Ovary (tissue), 9 donors: Measurements from ENCODE around the gene DAGLB. TPM values are rescaled to one million over a fixed set of nuclear protein-coding genes. Genes with fewer than 3 reads are reported as not detected.

Experiments
- DNase-seq, 5 donors: peaks; one replicate each; pipeline ENCODE4 v3.0.0-alpha.2; 2019 to 2020
- H3K27ac ChIP-seq, 2 donors: fragments of 200-600 bp; one replicate each; pipeline versions ENCODE4 v1.5.1 to v1.8.0; 2019 to 2022
- H3K27me3 ChIP-seq: fragments of 200-600 bp; one replicate; pipeline ENCODE4 v1.8.0; 2022
- H3K36me3 ChIP-seq: fragments of 200-600 bp; sonication (generic); one replicate; pipeline ENCODE4 v1.5.1; 2019
- H3K4me1 ChIP-seq: one replicate; pipeline ENCODE4 v1.8.1; 2013; ENCODE audit warnings: mild to moderate bottlenecking, moderate library complexity; ENCODE audit not compliant: insufficient read depth
- H3K4me3 ChIP-seq: fragments of 200-600 bp; sonication (generic); one replicate; pipeline ENCODE4 v1.5.1; 2017
- H3K9me3 ChIP-seq, 2 donors: fragments of 200-600 bp in 1 of 2; sonication (generic) in 1 of 2; one replicate each; pipeline versions ENCODE4 v1.5.1 to v1.8.1; 2013 to 2019; ENCODE audit warnings: mild to moderate bottlenecking in 1 of 2, moderate library complexity in 1 of 2
- CTCF ChIP-seq, 3 donors: fragments of 450-650 bp in 2 of 3; fragments of 200-600 bp in 1 of 3; IDR thresholded peaks; one replicate each; pipeline versions ENCODE4 v1.5.1 to v1.8.0; 2016 to 2022; ENCODE audit warnings: antibody characterized with exemption in 3 of 3, mild to moderate bottlenecking in 1 of 3
- EP300 ChIP-seq: sonication (generic); formaldehyde crosslinking; IDR thresholded peaks from one replicate; pipeline ENCODE4 v1.6.1; 2017; ENCODE audit warnings: antibody characterized with exemption
- POLR2A ChIP-seq: fragments of 450-650 bp; IDR thresholded peaks from one replicate; pipeline ENCODE4 v1.6.1; 2017; ENCODE audit warnings: antibody characterized with exemption, mild to moderate bottlenecking, moderate library complexity
- WGBS, 3 donors: extraction: QIAGEN DNeasy Blood & Tissue Kit in 1 of 3; methylation state at CpG; one replicate each; pipeline versions ENCODE4 v1.1.5 to v1.1.7; 2013 to 2017; 5-methylcytosine and 5-hydroxymethylcytosine counted together
- intact Hi-C, 4 donors: fragments of 100-400 bp; cut with DNase I; formaldehyde crosslinking; loops; one replicate each; pipeline versions ENCODE4 v1.11.0 to v1.15.1; 2022 to 2023
- polyA plus RNA-seq, 2 donors: library from polyadenylated mRNA; stranded (reverse); fragments of 200-250 nt in 1 of 2; fragments of 350-450 nt in 1 of 2; fragmentation: Illumina TruSeq in 1 of 2; extraction: RNeasy Lipid Tissue Mini Kit (QIAGEN cat#74804) in 1 of 2; gene quantifications; one replicate each; pipeline ENCODE4 v1.2.3, GENCODE V29; 2013 to 2014
- total RNA-seq, 7 donors: library from RNA; depleted of rRNA in 2 of 7; stranded (reverse); fragments of >200 nt in 2 of 7; fragmentation: NEBNext Ultra II Directional in 3 of 7; extraction: Animal tissue kit (Norgen Biotek cat#: 25700) in 3 of 7; gene quantifications; one replicate each; pipeline versions ENCODE4 v1.1.0 to v1.2.4, GENCODE V29; 2016 to 2023
- donor health status: DM: no; HTN: no; CAD: no; lungs with moderate emphysema.
- donor health status: DM: no; HTN: no; CAD: no.
- donor health status: Bipolar disorder and iron deficiency.
- donor health status: DM: yes; HTN: yes; CAD: no.
- donor health status: DM: no; HTN: no; CAD: no.
- donor health status: DM: yes; HTN: yes; CAD: no.

Gene DAGLB
- total and polyA plus RNA-seq, 9 donors: 8.8 to 22.4 (median 15.3) TPM

- Histone ChIP-seq H3K4me3 (no peak overlapping the region), H3K9me3 (no peaks in the 10 kb centered on the region), H3K27ac (peak overlapping the region; percentile 2 to 72), H3K4me1 (peaks cover 8% of the 10 kb centered on the region), H3K27me3 (no peaks in the 10 kb centered on the region), H3K36me3 (no peaks in the 10 kb centered on the region)
- TF ChIP-seq EP300: no peak
- no peak for TF ChIP-seq POLR2A
- no peak for TF ChIP-seq CTCF (IDR thresholded peaks at IDR 0.05)
- WGBS, 3 donors: 85 to 88% (median 88%) methylated on average over 16 of the region's 16 CpGs
- intact Hi-C loops: no loop called here
- peak in 3 of 5 donors; percentile 32 to 45 (median 37) for DNase-seq
Observed at GRCh38 chr7:6448943-6449543, 1.3 kb upstream of the DAGLB start.

- TF ChIP-seq CTCF (IDR thresholded peaks at IDR 0.05) (no peak), EP300 (no peak), POLR2A (no peak)
- peak overlapping the region; percentile 72 to 81 for H3K27ac ChIP-seq
- intact Hi-C loops: no loop called here
- peak overlapping the region; percentile 100 for H3K4me3 ChIP-seq
- WGBS, 3 donors: 13 to 14% (median 14%) methylated on average over 28 to 29 of the region's 29 CpGs
- H3K27me3 ChIP-seq: no peaks in the 10 kb centered on the region
- no peaks in the 10 kb centered on the region for H3K9me3 ChIP-seq
- DNase-seq: peak; percentile 69 to 85 (median 77)
- H3K36me3 ChIP-seq: no peaks in the 10 kb centered on the region
- H3K4me1 ChIP-seq: peaks cover 8% of the 10 kb centered on the region
Observed at GRCh38 chr7:6446838-6447580, 745 bp downstream of the DAGLB start.

GRCh38 chr7:6444516-6445269 is 3.1 kb downstream of the DAGLB start:
- 95% methylated on average over 13 of the region's 13 CpGs for WGBS, 3 donors
- intact Hi-C loops: no loop called here
- no peaks in the 10 kb centered on the region for H3K9me3 ChIP-seq
- H3K4me3 ChIP-seq: no peak overlapping the region
- no peak overlapping the region for H3K27ac ChIP-seq
- TF ChIP-seq POLR2A (no peak), CTCF (IDR thresholded peaks at IDR 0.05) (no peak), EP300 (no peak)
- H3K27me3 ChIP-seq: no peaks in the 10 kb centered on the region
- DNase-seq: no peak
- H3K36me3 ChIP-seq: no peaks in the 10 kb centered on the region
- H3K4me1 ChIP-seq: peaks cover 8% of the 10 kb centered on the region

GRCh38 chr7:6443372-6443941 is 4.3 kb downstream of the DAGLB start:
- no peaks in the 10 kb centered on the region for H3K36me3 ChIP-seq
- no peaks in the 10 kb centered on the region for H3K9me3 ChIP-seq
- no peak overlapping the region for H3K4me3 ChIP-seq
- TF ChIP-seq CTCF (IDR thresholded peaks at IDR 0.05) (no peak), EP300 (no peak), POLR2A (no peak)
- WGBS, 3 donors: 91 to 93% (median 92%) methylated on average over 5 of the region's 5 CpGs
- H3K27ac ChIP-seq: no peak overlapping the region
- intact Hi-C loops: no loop called here
- peaks cover 7% of the 10 kb centered on the region for H3K4me1 ChIP-seq
- DNase-seq: no peak
- no peaks in the 10 kb centered on the region for H3K27me3 ChIP-seq
